ENCODE measurements around the gene CAMTA1. TPM values are rescaled to one million over a fixed set of nuclear protein-coding genes. Genes with fewer than 3 reads are reported as not detected.
A peak's percentile ranks its signal among the peaks of the same experiment; 100 is the strongest.

Gene CAMTA1
- total RNA-seq, 1 donor from 2014 or later: 268 TPM

DNA sequence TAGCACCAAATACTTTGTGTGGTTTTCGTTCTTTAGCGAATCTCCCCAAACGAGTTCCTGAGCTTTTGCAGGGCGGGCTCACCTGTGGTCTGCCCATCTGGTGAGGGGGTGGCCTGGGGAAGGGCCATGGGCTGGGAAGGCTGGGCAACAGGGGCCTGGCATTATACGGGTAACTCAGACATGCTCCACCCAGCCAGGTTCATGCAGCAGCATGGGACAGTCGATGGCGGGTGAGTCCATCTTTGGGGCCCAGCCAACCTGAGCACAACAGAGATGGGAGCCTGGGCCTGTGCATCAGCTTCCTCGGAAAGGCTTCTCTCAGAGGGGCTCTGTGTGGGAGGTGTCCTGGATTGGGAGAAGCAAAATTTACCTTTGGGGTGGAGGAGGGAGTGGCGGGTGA is 302.6 kb downstream of the CAMTA1 start:
- no peak overlapping the region for H3K4me3 Mint-ChIP-seq
- H3K4me1 ChIP-seq: no peaks in the 10 kb centered on the region
- H3K9ac ChIP-seq: no peak overlapping the region
- H3K27ac ChIP-seq: no peak overlapping the region
- no peak overlapping the region for H3K27ac Mint-ChIP-seq
- H3K9me3 ChIP-seq (ENCODE audit: low read depth): no peaks in the 10 kb centered on the region
- no peaks in the 10 kb centered on the region for H3K27me3 ChIP-seq
- H3K9me3 Mint-ChIP-seq: no peaks in the 10 kb centered on the region
- no peaks in the 10 kb centered on the region for H3K27me3 Mint-ChIP-seq (ENCODE audit: insufficient read depth, low read depth)
- peaks cover 3% of the 10 kb centered on the region for H3K4me1 Mint-ChIP-seq
- H3K79me2 ChIP-seq (ENCODE audit: low read depth): no peaks in the 10 kb centered on the region
- TF ChIP-seq EZH2 (IDR thresholded peaks at IDR 0.05) (no peak), EZH2phosphoT487 (IDR thresholded peaks at IDR 0.05) (no peak), CTCF (IDR thresholded peaks at IDR 0.05) (no peak)
- H3K4me2 ChIP-seq: no peak overlapping the region
- no peak for DNase-seq (ENCODE audit: low spot score)
- H3F3A ChIP-seq (ENCODE audit: low read depth): no peaks in the 10 kb centered on the region
- H3K4me3 ChIP-seq: no peak overlapping the region
- H2AFZ ChIP-seq (replicated peaks): no peak overlapping the region
- no peaks in the 10 kb centered on the region for H3K36me3 ChIP-seq
- no peaks in the 10 kb centered on the region for H3K36me3 Mint-ChIP-seq
- H4K20me1 ChIP-seq (ENCODE audit: low read depth): no peaks in the 10 kb centered on the region

GRCh38 chr1:7089497-7089896 is 304.2 kb downstream of the CAMTA1 start:
- H3K27me3 Mint-ChIP-seq (ENCODE audit: insufficient read depth, low read depth): no peaks in the 10 kb centered on the region
- H3K4me1 ChIP-seq: no peaks in the 10 kb centered on the region

DNA sequence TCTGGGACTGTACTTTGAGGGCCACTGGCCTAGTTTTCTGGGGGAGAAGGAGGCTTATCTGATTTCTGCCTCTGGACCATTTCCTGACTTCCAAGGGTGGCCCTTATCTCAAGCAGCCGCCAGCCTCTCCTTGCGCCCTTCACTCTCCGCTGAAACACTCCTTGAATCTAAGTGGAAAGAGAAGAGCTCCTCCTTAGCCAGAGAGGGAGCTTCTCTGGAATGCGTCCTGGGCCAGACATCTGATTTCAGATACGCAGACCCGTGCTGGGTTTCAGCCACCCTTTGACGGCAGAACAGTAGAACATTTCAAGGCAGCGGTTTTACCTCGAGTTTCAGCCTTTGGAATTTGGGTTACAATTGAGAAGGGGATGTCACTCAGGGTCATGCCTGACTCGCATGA is 308.0 kb downstream of the CAMTA1 start:
- no peaks in the 10 kb centered on the region for H3K36me3 Mint-ChIP-seq
- H3K79me2 ChIP-seq (ENCODE audit: low read depth): no peaks in the 10 kb centered on the region

More at GRCh38 chr1:7089497-7089896, 304.2 kb downstream of the CAMTA1 start:
- peaks cover 3% of the 10 kb centered on the region for H3K4me1 Mint-ChIP-seq
- no peak overlapping the region for H3K4me2 ChIP-seq
- H3K36me3 ChIP-seq: no peaks in the 10 kb centered on the region
- TF ChIP-seq EZH2 (IDR thresholded peaks at IDR 0.05) (no peak), EZH2phosphoT487 (IDR thresholded peaks at IDR 0.05) (no peak), CTCF (IDR thresholded peaks at IDR 0.05) (no peak)
- no peaks in the 10 kb centered on the region for H3K9me3 Mint-ChIP-seq
- H3K4me3 Mint-ChIP-seq: no peak overlapping the region
- no peak overlapping the region for H3K27ac ChIP-seq
- H3K36me3 Mint-ChIP-seq: no peaks in the 10 kb centered on the region
- no peaks in the 10 kb centered on the region for H3K79me2 ChIP-seq (ENCODE audit: low read depth)
- H3K27ac Mint-ChIP-seq: no peak overlapping the region
- H3F3A ChIP-seq (ENCODE audit: low read depth): no peaks in the 10 kb centered on the region
- peaks cover 7% of the 10 kb centered on the region for H4K20me1 ChIP-seq (ENCODE audit: low read depth)
- H3K9me3 ChIP-seq (ENCODE audit: low read depth): no peaks in the 10 kb centered on the region
- no peak overlapping the region for H2AFZ ChIP-seq (replicated peaks)
- no peak overlapping the region for H3K9ac ChIP-seq
- no peaks in the 10 kb centered on the region for H3K27me3 ChIP-seq
- DNase-seq (ENCODE audit: low spot score): no peak
- no peak overlapping the region for H3K4me3 ChIP-seq

More for the DNA sequence above, 308.0 kb downstream of the CAMTA1 start:
- DNase-seq (ENCODE audit: low spot score): peak; percentile 23
- H3K9ac ChIP-seq: no peak overlapping the region
- H3K4me1 ChIP-seq: no peaks in the 10 kb centered on the region
- TF ChIP-seq CTCF (IDR thresholded peaks at IDR 0.05) (no peak), EZH2phosphoT487 (IDR thresholded peaks at IDR 0.05) (no peak), EZH2 (IDR thresholded peaks at IDR 0.05) (no peak)
- no peaks in the 10 kb centered on the region for H3K9me3 ChIP-seq (ENCODE audit: low read depth)
- Mint-ChIP-seq H3K4me1 (peaks cover 16% of the 10 kb centered on the region), H3K9me3 (no peaks in the 10 kb centered on the region), H3K4me3 (no peak overlapping the region), H3K27ac (no peak overlapping the region), H3K27me3 (ENCODE audit: insufficient read depth, low read depth) (no peaks in the 10 kb centered on the region)
- no peaks in the 10 kb centered on the region for H3F3A ChIP-seq (ENCODE audit: low read depth)
- H3K27me3 ChIP-seq: no peaks in the 10 kb centered on the region
- no peak overlapping the region for H3K4me2 ChIP-seq
- H2AFZ ChIP-seq (replicated peaks): no peak overlapping the region
- H3K36me3 ChIP-seq: no peaks in the 10 kb centered on the region
- H3K4me3 ChIP-seq: no peak overlapping the region
- peaks cover 7% of the 10 kb centered on the region for H4K20me1 ChIP-seq (ENCODE audit: low read depth)
- no peak overlapping the region for H3K27ac ChIP-seq

Data from neural progenitor cell (in vitro differentiated cells).